ENCODE data around the gene SWAP70. TPM values are rescaled to one million over a fixed set of nuclear protein-coding genes. Genes with fewer than 3 reads are reported as not detected.

Gene SWAP70
- total and polyA plus RNA-seq, 2 experiments from 2014 or later: 30.3 to 33.3 TPM

GRCh38 chr11:9760193-9760575 is 96.3 kb downstream of the SWAP70 start:
- Mint-ChIP-seq H3K9me3 (peaks cover 1% of the 10 kb centered on the region; the same call in 1 of the 3 replicates), H3K27ac (no peak overlapping the region), H3K36me3 (ENCODE audit: low read depth) (no peaks in the 10 kb centered on the region; the same call in 2 of the 3 replicates), H3K4me1 (peaks cover 27% of the 10 kb centered on the region; the same call in 2 of the 3 replicates), H3K4me3 (no peak overlapping the region), H3K27me3 (ENCODE audit: insufficient read depth, low read depth, poor library complexity) (peaks cover 5% of the 10 kb centered on the region)
- DNase-seq (ENCODE audit: low spot score) (no peak), ATAC-seq (no peak)
- no peak overlapping the region for H3K27ac ChIP-seq (ENCODE audit: low read depth)
- H3K79me2 ChIP-seq (replicated peaks; ENCODE audit: insufficient read depth): no peaks in the 10 kb centered on the region
- no peaks in the 10 kb centered on the region for H4K20me1 ChIP-seq (replicated peaks; ENCODE audit: insufficient read depth)
- no peak overlapping the region for H2AFZ ChIP-seq
- 0 out of 2 replicates have a peak, but pooled peaks cover 7% of the 10 kb centered on the region for H3F3A ChIP-seq (replicated peaks; ENCODE audit: low read depth)
- H3K4me1 ChIP-seq (ENCODE audit: insufficient read depth): peaks cover 22% of the 10 kb centered on the region
- no peaks in the 10 kb centered on the region for H3K27me3 ChIP-seq (ENCODE audit: insufficient read depth)
- H3K4me3 ChIP-seq: no peak overlapping the region
- H3K9me2 ChIP-seq (ENCODE audit: insufficient read depth): peaks cover 21% of the 10 kb centered on the region
- TF ChIP-seq EZH2phosphoT487 (IDR thresholded peaks at IDR 0.05; ENCODE audit: unreplicated experiment): no peak
- no peak for TF ChIP-seq ZNF462 (CRISPR knock-in tag; IDR thresholded peaks at IDR 0.05)
- no peak for TF ChIP-seq ETS1 (IDR thresholded peaks at IDR 0.05)
- TF ChIP-seq REST (IDR thresholded peaks at IDR 0.05; ENCODE audit: unreplicated experiment): no peak
- no peak for TF ChIP-seq ZNF331 (CRISPR knock-in tag; IDR thresholded peaks at IDR 0.05; ENCODE audit: low read depth)
- TF ChIP-seq EZH2 (IDR thresholded peaks at IDR 0.05; ENCODE audit: low read depth, unreplicated experiment): no peak
- no peak for TF ChIP-seq ZNF114 (CRISPR knock-in tag; IDR thresholded peaks at IDR 0.05)
- TF ChIP-seq CTCF (conservative IDR thresholded peaks at IDR 0.05; ENCODE audit: low read depth in 2 of 2): no peak
- no peak for TF ChIP-seq CREB1 (CRISPR knock-in tag; IDR thresholded peaks at IDR 0.05; ENCODE audit: low read depth)
- no peak for TF ChIP-seq NANOG (IDR thresholded peaks at IDR 0.05; ENCODE audit: borderline replicate concordance)
- TF ChIP-seq JUNB (IDR thresholded peaks at IDR 0.05; ENCODE audit: unreplicated experiment): no peak
- no peak for TF ChIP-seq POLR2AphosphoS5 (IDR thresholded peaks at IDR 0.05; ENCODE audit: low read depth)
- TF ChIP-seq STAT1 (IDR thresholded peaks at IDR 0.05; ENCODE audit: unreplicated experiment): no peak
- no peaks in the 10 kb centered on the region for H3K36me3 ChIP-seq (ENCODE audit: insufficient read depth)
- no peak overlapping the region for H3K4me2 ChIP-seq
